Kidney (tissue), 14 donors: ENCODE results near the gene WHAMM. TPM values are rescaled to one million over a fixed set of nuclear protein-coding genes. Genes with fewer than 3 reads are reported as not detected.

ENCODE experiments used
- DNase-seq, 5 donors: peaks; one replicate each; pipeline ENCODE4 v3.0.0-alpha.2; 2013 to 2020
- FAIRE-seq: peaks from 2 replicates; lab custom pipeline; 2012; peaks lifted over from hg19 to GRCh38; lab: Jason Lieb, UNC
- H3K27ac ChIP-seq, 2 donors: one replicate each; pipeline ENCODE4 v1.7.0; 2013; ENCODE audit warnings: low read depth in 2 of 2, low read length in 2 of 2, inconsistent platforms in 1 of 2
- H3K27me3 ChIP-seq: one replicate; pipeline ENCODE4 v1.7.1; 2013; ENCODE audit warnings: low read length, inconsistent platforms; ENCODE audit not compliant: control insufficient read depth, insufficient read depth
- H3K36me3 ChIP-seq, 3 donors: one replicate each; pipeline versions ENCODE4 v1.7.0 to v1.7.1; 2013; ENCODE audit warnings: low read length in 3 of 3, control low read depth in 1 of 3, inconsistent platforms in 1 of 3; ENCODE audit not compliant: insufficient read depth in 3 of 3, control insufficient read depth in 2 of 3
- H3K4me1 ChIP-seq, 3 donors: one replicate each; pipeline versions ENCODE4 v1.7.0 to v1.7.1; 2013; ENCODE audit warnings: low read length in 3 of 3, inconsistent platforms in 1 of 3, low read depth in 1 of 3; ENCODE audit not compliant: control insufficient read depth in 2 of 3, insufficient read depth in 2 of 3
- H3K4me3 ChIP-seq, 3 donors: one replicate each; pipeline versions ENCODE4 v1.7.0 to v1.8.1; 2013; ENCODE audit warnings: low read length in 3 of 3, control low read depth in 1 of 3, inconsistent platforms in 1 of 3
- H3K9ac ChIP-seq, 3 donors: one replicate each; pipeline versions ENCODE4 v1.7.0 to v1.7.1; 2013; ENCODE audit warnings: low read length in 3 of 3, control low read depth in 1 of 3, inconsistent platforms in 1 of 3
- H3K9me3 ChIP-seq, 3 donors: one replicate each; pipeline versions ENCODE4 v1.7.0 to v1.7.1; 2013; ENCODE audit warnings: low read length in 3 of 3, control low read depth in 1 of 3, inconsistent platforms in 1 of 3; ENCODE audit not compliant: control insufficient read depth in 2 of 3, insufficient read depth in 1 of 3
- intact Hi-C: fragments of 100-400 bp; cut with DNase I; formaldehyde crosslinking; loops from one replicate; pipeline ENCODE4 v1.11.1; 2022
- polyA plus RNA-seq: library from polyadenylated mRNA; stranded (reverse); fragments of 350-450 nt; fragmentation: Illumina TruSeq; extraction: RNeasy Lipid Tissue Mini Kit (QIAGEN cat#74804); gene quantifications from one replicate; pipeline ENCODE4 v1.2.3, GENCODE V29; 2014; ENCODE audit warnings: low read depth, low replicate concordance; ENCODE audit not compliant: insufficient read depth
- total RNA-seq: library from RNA; stranded (reverse); fragmentation: NEBNext Ultra II Directional; extraction: Animal tissue kit (Norgen Biotek cat#: 25700); gene quantifications from one replicate; pipeline ENCODE4 v1.2.1, GENCODE V29; 2021
- TF ChIP-seq, protein P1 (sequence below): IDR thresholded peaks from 3 replicates; pipeline ENCODE4 v1.5.1; 2012; ENCODE audit warnings: mild to moderate bottlenecking, moderate library complexity, borderline replicate concordance; ENCODE audit not compliant: insufficient read depth; ENCODE audit errors: extremely low read depth
- donor health status: control.
- donor health status: control.
- donor health status: control.
- donor health status: control.
- donor health status: control.
- donor health status: DM: yes; HTN: yes; CAD: no.
- donor health status: Normal renal cell carcinoma (clear cell type).

Gene WHAMM
- total and polyA plus RNA-seq, 2 donors from 2014 or later = 4.0 to 13.8 TPM

DNA sequence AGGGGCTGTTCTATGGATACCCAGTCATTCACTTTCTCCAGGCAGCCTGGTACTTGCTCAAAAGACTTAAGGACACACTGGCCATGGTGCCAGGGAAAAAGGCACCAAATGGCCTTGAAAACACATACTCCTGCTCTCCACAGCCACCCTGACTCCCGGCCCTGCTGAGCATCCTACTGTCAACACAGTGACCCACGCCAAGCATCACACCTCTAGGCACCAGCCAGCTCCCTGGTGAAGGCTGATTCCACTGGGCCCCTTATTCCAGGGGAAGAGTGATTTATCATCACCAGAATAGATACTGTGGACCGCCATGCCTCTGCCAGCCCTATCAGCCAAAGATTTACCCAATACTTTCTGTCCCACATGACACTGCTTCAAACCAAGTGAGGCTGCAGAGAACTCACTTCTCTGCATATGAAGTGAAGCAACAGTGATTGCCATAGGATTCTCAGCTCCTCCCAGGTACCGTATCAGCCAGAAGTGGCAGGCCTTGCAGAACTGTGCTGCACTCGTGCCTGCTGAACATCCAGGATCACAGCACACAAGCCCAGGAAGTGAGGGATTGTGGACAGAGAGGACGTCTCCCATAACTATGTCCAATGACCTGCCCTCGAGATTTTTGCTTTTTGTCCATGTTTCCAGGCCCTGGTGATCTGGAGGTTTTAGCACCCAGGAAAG, 63.7 kb downstream of the WHAMM start:
- TF ChIP-seq, protein P1, sequence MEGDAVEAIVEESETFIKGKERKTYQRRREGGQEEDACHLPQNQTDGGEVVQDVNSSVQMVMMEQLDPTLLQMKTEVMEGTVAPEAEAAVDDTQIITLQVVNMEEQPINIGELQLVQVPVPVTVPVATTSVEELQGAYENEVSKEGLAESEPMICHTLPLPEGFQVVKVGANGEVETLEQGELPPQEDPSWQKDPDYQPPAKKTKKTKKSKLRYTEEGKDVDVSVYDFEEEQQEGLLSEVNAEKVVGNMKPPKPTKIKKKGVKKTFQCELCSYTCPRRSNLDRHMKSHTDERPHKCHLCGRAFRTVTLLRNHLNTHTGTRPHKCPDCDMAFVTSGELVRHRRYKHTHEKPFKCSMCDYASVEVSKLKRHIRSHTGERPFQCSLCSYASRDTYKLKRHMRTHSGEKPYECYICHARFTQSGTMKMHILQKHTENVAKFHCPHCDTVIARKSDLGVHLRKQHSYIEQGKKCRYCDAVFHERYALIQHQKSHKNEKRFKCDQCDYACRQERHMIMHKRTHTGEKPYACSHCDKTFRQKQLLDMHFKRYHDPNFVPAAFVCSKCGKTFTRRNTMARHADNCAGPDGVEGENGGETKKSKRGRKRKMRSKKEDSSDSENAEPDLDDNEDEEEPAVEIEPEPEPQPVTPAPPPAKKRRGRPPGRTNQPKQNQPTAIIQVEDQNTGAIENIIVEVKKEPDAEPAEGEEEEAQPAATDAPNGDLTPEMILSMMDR = no peak
- H3K27me3 ChIP-seq = no peaks in the 10 kb centered on the region
- H3K9ac ChIP-seq = no peak overlapping the region
- H3K4me3 ChIP-seq = no peak overlapping the region
- H3K4me1 ChIP-seq = no peaks in the 10 kb centered on the region
- peaks cover 0 to 3% (median 0%) of the 10 kb centered on the region in 3 donors for H3K36me3 ChIP-seq
- no peaks in the 10 kb centered on the region for H3K9me3 ChIP-seq
- DNase-seq (no peak), FAIRE-seq (no peak)
- H3K27ac ChIP-seq = no peak overlapping the region
- intact Hi-C loops = no loop called here

GRCh38 chr15:82874267-82874666, 64.8 kb downstream of the WHAMM start:
- DNase-seq (no peak), FAIRE-seq (no peak)
- Histone ChIP-seq H3K27me3 (no peaks in the 10 kb centered on the region), H3K9ac (no peak overlapping the region), H3K9me3 (no peaks in the 10 kb centered on the region), H3K4me3 (no peak overlapping the region), H3K4me1 (no peaks in the 10 kb centered on the region), H3K27ac (no peak overlapping the region), H3K36me3 (peaks cover 0 to 3% (median 0%) of the 10 kb centered on the region in 3 donors)
- TF ChIP-seq, protein P1 = no peak
- intact Hi-C loops = no loop called here

- Histone ChIP-seq H3K4me1 (no peaks in the 10 kb centered on the region), H3K36me3 (peaks cover 0 to 3% (median 0%) of the 10 kb centered on the region in 3 donors), H3K27me3 (no peaks in the 10 kb centered on the region), H3K4me3 (no peak overlapping the region), H3K9ac (no peak overlapping the region), H3K9me3 (no peaks in the 10 kb centered on the region), H3K27ac (no peak overlapping the region)
- no peak for DNase-seq
- intact Hi-C loops = no loop called here
- FAIRE-seq = no peak
- TF ChIP-seq, protein P1 = no peak
These were observed 65.5 kb downstream of the WHAMM start for GRCh38 chr15:82874961-82875360.
